Activated CD4-positive, alpha-beta memory T cell treated with anti-CD3 and anti-CD28 coated beads, Interleukin-2, amount 10 ng/mL, durations not matched to agents 7 days and 5 days (primary cell): ENCODE results near the gene SKP1. TPM values are rescaled to one million over a fixed set of nuclear protein-coding genes. Genes with fewer than 3 reads are reported as not detected.
A peak's percentile ranks its signal among the peaks of the same experiment; 100 is the strongest.

Experiments used
- CTCF ChIA-PET: fragments of 350-600 bp; sonication (Branson Sonifier 250); formaldehyde crosslinking; loops from one replicate; lab custom pipeline; 2021; ENCODE audit warnings: antibody characterized with exemption, inconsistent platforms; lab: Charles Lee
- POLR2A ChIA-PET: fragments of 350-600 bp; sonication (Branson Sonifier 250); formaldehyde crosslinking; loops from one replicate; lab custom pipeline; 2021; ENCODE audit warnings: antibody characterized with exemption; lab: Charles Lee
- DNase-seq: peaks from one replicate; pipeline ENCODE4 v3.0.0-alpha.2; 2020
- H3K27ac Mint-ChIP-seq: one replicate; pipeline ENCODE4 v1.8.0; 2021; ENCODE audit warnings: mild to moderate bottlenecking, mixed read lengths
- H3K27me3 Mint-ChIP-seq: one replicate; pipeline ENCODE4 v1.8.0; 2021; ENCODE audit warnings: mixed read lengths
- H3K36me3 Mint-ChIP-seq: one replicate; pipeline ENCODE4 v1.8.0; 2021; ENCODE audit warnings: low read depth, mixed read lengths
- H3K4me1 Mint-ChIP-seq: one replicate; pipeline ENCODE4 v1.8.0; 2021; ENCODE audit warnings: mixed read lengths
- H3K4me3 Mint-ChIP-seq: one replicate; pipeline ENCODE4 v1.8.0; 2021; ENCODE audit warnings: mild to moderate bottlenecking, mixed read lengths
- H3K9me3 Mint-ChIP-seq: one replicate; pipeline ENCODE4 v1.8.0; 2021; ENCODE audit warnings: mixed read lengths
- total RNA-seq, 2 experiments: library from RNA; stranded (reverse); gene quantifications; one replicate each; pipeline ENCODE4 v1.2.3, GENCODE V29; 2021

The SKP1 gene
- total RNA-seq, 2 experiments from 2014 or later = 197 to 205 TPM

DNA sequence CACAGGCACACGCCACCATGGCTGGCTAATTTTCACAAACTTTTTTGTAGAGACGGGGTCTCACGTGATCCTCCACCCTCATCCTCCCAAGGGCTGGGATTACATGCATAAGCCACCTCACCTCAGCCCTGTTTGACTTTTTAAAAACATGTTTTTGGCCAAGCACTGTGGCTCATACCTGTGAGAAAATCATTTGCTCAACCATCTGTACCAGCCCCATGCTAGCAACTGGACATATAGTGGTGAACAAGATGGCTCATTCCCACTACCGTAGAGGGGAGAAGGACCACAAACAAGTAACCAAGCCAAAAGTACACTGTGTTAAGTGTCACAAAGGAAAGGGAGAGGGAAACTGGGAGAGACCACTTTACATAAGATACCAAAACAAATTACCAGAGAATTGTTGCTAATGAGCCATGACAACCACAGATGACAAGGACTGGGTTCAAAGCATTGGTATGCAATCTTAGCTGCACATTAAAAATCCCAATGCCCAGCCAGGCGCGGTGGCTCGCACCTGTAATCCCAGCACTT, 29.9 kb upstream of the SKP1 start:
- no peaks in the 10 kb centered on the region for H3K9me3 Mint-ChIP-seq

DNA sequence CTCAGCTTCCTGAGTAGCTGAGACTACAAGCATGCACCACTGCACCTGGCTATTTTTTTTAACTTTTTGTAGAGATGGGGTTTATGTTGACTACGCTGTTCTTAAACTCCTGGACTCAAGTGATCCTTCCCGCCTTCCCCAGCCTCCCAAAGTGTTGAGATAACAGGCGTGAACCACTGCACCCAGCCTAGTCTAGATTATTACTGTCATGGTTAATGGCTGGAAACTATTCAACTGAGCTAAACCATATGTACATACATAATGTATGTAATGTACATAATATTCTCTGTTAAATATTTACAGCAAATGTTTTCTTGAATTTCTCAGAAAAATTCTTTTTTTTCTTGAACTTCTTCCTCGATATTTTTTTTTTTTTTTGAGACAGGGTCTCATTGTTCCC, 27.8 kb upstream of the SKP1 start:
- no peaks in the 10 kb centered on the region for H3K9me3 Mint-ChIP-seq
- POLR2A ChIA-PET = interaction anchor here (1.0 to 1.6 kb wide), 5 partner anchors 9 to 29 kb away, joined by 3 to 6 read pairs (median 4); partner anchors contain the start of gene PPP2CA
- no peak for DNase-seq
- peaks cover 65% of the 10 kb centered on the region for H3K36me3 Mint-ChIP-seq
- CTCF ChIA-PET = interaction anchor here (0.7 to 1.2 kb wide), 3 partner anchors 20 to 985 kb away, joined by 3 read pairs; no protein-coding TSS in a partner anchor
- H3K27me3 Mint-ChIP-seq = no peaks in the 10 kb centered on the region
- H3K4me1 Mint-ChIP-seq = peaks cover 9% of the 10 kb centered on the region
- H3K4me3 Mint-ChIP-seq = no peak overlapping the region
- no peak overlapping the region for H3K27ac Mint-ChIP-seq

More for the DNA sequence above, 29.9 kb upstream of the SKP1 start:
- peaks cover 44% of the 10 kb centered on the region for H3K36me3 Mint-ChIP-seq
- ChIA-PET CTCF (no interaction called here), POLR2A (no interaction called here)
- no peak overlapping the region for H3K27ac Mint-ChIP-seq
- H3K27me3 Mint-ChIP-seq = no peaks in the 10 kb centered on the region
- no peak overlapping the region for H3K4me3 Mint-ChIP-seq
- peaks cover 12% of the 10 kb centered on the region for H3K4me1 Mint-ChIP-seq
- no peak for DNase-seq

DNA sequence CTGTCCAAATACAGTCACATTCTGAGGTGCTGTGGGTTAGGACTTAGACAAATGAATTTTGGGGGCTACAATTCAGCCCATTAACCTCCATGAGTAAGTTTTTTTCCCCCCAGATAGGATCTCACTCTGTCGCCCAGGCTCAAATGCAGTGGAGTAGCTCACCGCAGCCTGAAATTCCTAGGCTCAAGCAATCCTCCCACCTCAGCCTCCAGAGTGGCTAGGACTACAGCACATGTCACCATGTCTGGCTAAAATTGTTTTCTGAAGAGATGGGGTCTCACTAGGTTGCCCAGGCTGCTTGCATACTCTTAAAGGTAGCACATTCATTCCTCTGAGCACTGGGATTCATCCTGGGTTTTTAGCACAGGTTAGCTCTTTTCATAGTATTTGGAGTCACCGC, 26.9 kb upstream of the SKP1 start:
- no peak for DNase-seq
- Mint-ChIP-seq H3K27ac (no peak overlapping the region), H3K4me1 (peaks cover 2% of the 10 kb centered on the region), H3K9me3 (no peaks in the 10 kb centered on the region), H3K36me3 (peaks cover 75% of the 10 kb centered on the region), H3K4me3 (no peak overlapping the region), H3K27me3 (no peaks in the 10 kb centered on the region)
- ChIA-PET POLR2A (interaction anchor here (1.1 to 1.3 kb wide), 3 partner anchors 10 to 28 kb away, joined by 4 to 6 read pairs (median 5); partner anchors contain the start of gene PPP2CA), CTCF (no interaction called here)

DNA sequence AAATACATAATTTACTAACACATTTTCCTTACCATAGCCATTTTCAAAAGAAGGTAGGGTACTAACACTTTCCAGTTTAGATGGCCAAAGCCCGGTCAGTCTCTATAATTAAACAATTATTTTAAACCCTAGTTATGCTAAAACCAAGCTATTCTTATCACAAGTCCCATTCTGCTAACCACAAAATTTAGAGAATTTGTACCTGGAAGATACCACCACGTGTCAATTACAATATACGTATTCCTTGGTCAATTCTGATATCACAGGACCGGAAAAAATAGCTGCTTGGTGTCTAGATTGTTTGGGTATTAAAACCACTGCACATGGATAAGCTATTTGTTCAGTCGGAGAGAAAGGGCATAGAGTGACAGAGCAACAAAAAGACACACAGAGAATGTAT, 18.9 kb upstream of the SKP1 start:
- Mint-ChIP-seq H3K27ac (no peak overlapping the region), H3K27me3 (no peaks in the 10 kb centered on the region), H3K4me1 (no peaks in the 10 kb centered on the region), H3K4me3 (no peak overlapping the region), H3K36me3 (peaks cover 55% of the 10 kb centered on the region), H3K9me3 (no peaks in the 10 kb centered on the region)
- ChIA-PET CTCF (interaction anchor here (1.0 kb wide), 1 partner anchor 9 kb away, joined by 3 read pairs; no protein-coding TSS in a partner anchor), POLR2A (interaction anchor here (3.0 kb wide), 1 partner anchor 19 kb away, joined by 19 read pairs; the partner anchor contains the start of gene SKP1)
- no peak for DNase-seq

DNA sequence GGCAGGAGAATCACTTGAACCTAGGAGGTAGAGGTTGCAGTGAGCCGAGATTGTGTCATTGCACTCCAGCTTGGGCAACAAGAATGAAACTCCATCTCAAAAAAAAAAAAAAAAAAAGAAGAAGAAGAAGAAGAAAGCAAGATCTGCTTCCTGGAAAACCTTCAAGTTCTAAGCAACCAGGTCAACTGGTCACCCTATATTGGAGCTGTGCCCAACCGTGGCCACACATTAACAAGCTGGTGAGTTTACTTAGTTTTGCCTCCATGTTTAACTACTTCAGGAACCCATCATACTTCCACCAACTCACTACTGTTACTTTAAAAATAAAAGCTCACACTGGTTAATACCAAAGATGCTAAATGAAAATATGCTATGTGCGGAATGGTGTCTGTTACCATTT, 12.3 kb upstream of the SKP1 start:
- Mint-ChIP-seq H3K27me3 (no peaks in the 10 kb centered on the region), H3K9me3 (no peaks in the 10 kb centered on the region), H3K27ac (no peak overlapping the region), H3K4me1 (no peaks in the 10 kb centered on the region), H3K4me3 (no peak overlapping the region), H3K36me3 (peaks cover 5% of the 10 kb centered on the region)
- ChIA-PET CTCF (interaction anchor here (0.8 to 5.9 kb wide), 5 partner anchors 9 to 398 kb away, joined by 3 to 41 read pairs (median 4); no protein-coding TSS in a partner anchor), POLR2A (interaction anchor here (2.1 to 3.5 kb wide), 2 partner anchors 11 to 37 kb away, joined by 6 to 36 read pairs; partner anchors contain the start of genes PPP2CA and SKP1)
- no peak for DNase-seq

DNA sequence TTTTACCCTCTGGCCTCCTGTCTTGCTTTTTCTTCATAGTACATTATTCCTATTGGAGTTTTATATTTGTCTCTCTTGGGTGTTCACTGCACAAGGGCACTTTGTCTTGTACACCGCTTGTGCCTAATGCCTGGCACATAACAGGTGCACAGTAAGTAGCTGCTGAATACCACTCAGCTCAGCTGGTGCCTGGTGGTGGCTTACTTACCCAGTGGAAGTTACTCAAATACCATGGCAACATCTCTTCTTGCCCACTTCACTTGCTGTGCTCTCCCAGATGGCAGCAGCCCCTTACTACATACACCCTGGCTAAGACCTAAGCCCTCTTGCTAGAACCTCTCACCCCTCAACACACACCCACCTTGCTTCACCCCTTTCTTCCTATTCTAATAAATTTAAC, 11.3 kb upstream of the SKP1 start:
- no peaks in the 10 kb centered on the region for H3K9me3 Mint-ChIP-seq
- H3K27ac Mint-ChIP-seq = no peak overlapping the region
- no peak overlapping the region for H3K4me3 Mint-ChIP-seq
- H3K4me1 Mint-ChIP-seq = no peaks in the 10 kb centered on the region
- POLR2A ChIA-PET = interaction anchor here (2.1 to 3.5 kb wide), 2 partner anchors 10 to 38 kb away, joined by 6 to 36 read pairs; partner anchors contain the start of genes PPP2CA and SKP1
- no peaks in the 10 kb centered on the region for H3K36me3 Mint-ChIP-seq
- no peaks in the 10 kb centered on the region for H3K27me3 Mint-ChIP-seq
- CTCF ChIA-PET = interaction anchor here (1.3 to 5.9 kb wide), 4 partner anchors 8 to 101 kb away, joined by 3 to 41 read pairs (median 4); partner anchors contain the start of gene PPP2CA
- DNase-seq = no peak

DNA sequence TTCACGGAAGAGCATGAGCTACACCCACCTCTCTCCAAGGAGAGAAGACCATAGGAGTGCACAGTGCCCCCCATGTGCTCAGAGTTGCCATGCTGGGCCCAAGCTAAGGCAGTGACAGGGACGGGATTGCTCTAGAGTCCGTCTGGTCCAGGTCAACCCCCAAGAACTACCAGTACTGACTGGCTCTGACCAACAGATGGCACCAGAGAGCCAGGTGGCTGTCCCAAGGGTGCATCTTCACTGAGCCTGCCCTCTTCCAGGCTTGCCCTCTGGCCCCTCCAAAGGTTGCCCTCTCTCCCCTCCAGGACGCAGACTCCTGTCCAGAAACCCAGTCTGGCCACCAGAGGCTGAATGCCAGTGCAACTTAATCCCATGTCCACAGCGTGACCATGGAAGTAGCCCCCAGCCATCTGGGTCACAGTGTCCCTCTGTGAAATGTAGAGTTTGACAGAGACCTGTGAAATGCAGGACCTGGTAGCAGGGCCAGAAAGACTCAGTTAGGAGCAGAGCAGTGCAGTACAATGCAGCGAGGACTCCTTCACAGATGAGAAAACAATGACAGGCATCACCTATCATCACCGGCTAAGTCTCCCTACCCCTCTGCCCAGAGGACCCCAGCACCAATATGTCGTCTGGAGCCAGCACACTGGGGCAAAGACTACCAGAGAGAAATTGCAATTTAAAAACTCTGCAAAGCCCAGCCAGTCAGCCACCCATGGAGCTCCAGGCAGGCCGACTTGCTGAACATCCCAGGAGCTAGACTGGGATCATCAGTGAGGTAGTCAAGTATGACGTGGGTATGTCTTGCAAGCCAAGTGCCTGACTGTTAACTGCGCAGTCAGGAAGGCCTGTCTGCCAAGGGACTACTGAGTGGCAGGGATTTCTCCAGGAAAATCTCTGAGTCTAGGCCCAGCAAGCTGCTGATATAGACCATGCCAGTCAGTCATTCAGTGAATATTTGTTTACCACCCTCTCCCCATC, 7.7 kb upstream of the SKP1 start:
- no peak overlapping the region for H3K4me3 Mint-ChIP-seq
- DNase-seq = peak; percentile 79
- peaks cover 6% of the 10 kb centered on the region for H3K27me3 Mint-ChIP-seq
- H3K36me3 Mint-ChIP-seq = no peaks in the 10 kb centered on the region
- H3K27ac Mint-ChIP-seq = no peak overlapping the region
- no peaks in the 10 kb centered on the region for H3K9me3 Mint-ChIP-seq
- ChIA-PET CTCF (interaction anchor here (0.7 to 5.9 kb wide), 22 partner anchors 10 to 403 kb away, joined by 3 to 41 read pairs (median 4); no protein-coding TSS in a partner anchor), POLR2A (interaction anchor here (0.7 to 1.3 kb wide), 3 partner anchors 8 to 103 kb away, joined by 3 to 5 read pairs (median 4); partner anchors contain the start of genes PPP2CA and SKP1)
- no peaks in the 10 kb centered on the region for H3K4me1 Mint-ChIP-seq

DNA sequence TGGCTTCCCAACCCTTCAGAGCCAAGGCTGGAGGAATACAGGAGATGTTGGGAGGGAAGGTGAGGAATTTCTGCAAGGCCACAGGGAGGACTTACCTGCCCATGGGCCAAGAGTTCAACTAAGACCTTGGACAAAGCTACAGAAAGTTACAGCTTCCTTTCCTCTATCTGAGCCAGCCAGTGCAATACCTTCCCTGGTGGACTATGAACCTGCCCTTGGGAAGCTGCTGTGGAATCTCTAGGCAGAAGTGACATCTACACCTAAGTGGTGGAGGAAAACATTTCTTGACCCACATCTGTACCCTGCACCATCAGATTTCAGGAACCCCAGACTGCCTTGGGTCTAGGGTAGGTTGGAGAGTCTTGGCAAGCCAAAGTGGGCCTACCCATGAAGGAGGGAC, 6.7 kb upstream of the SKP1 start:
- ChIA-PET POLR2A (interaction anchor here (0.6 to 1.3 kb wide), 3 partner anchors 40 to 106 kb away, joined by 3 to 5 read pairs (median 3); partner anchors contain the start of gene PPP2CA), CTCF (interaction anchor here (0.7 to 5.9 kb wide), 19 partner anchors 9 to 403 kb away, joined by 3 to 41 read pairs (median 4); no protein-coding TSS in a partner anchor)
- Mint-ChIP-seq H3K4me1 (no peaks in the 10 kb centered on the region), H3K27ac (no peak overlapping the region), H3K27me3 (peaks cover 6% of the 10 kb centered on the region), H3K36me3 (no peaks in the 10 kb centered on the region), H3K4me3 (no peak overlapping the region), H3K9me3 (no peaks in the 10 kb centered on the region)
- no peak for DNase-seq

DNA sequence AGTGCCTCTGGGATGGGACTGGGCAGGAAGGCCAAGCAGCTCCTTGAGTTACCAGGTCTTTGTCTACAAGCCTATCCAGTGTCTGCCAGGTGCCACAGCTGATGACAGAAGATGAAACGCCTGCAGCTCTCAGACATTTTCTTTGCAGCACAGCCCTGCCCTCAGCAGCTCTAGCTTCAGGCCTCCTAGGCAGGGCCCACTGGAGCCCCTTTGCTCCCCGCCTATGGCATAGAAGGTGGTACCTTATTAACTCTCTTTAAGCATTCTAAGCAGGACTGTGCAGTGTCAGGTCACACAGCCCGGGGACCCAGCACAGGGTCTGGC, 1.3 kb upstream of the SKP1 start:
- H3K9me3 Mint-ChIP-seq = no peaks in the 10 kb centered on the region
- CTCF ChIA-PET = interaction anchor here (1.3 kb wide), 1 partner anchor 44 kb away, joined by 3 read pairs; no protein-coding TSS in a partner anchor
- H3K36me3 Mint-ChIP-seq = peaks cover 13% of the 10 kb centered on the region
- peaks cover 24% of the 10 kb centered on the region for H3K4me1 Mint-ChIP-seq
- no peak for DNase-seq
- no peak overlapping the region for H3K27ac Mint-ChIP-seq
- POLR2A ChIA-PET = interaction anchor here (1.1 to 4.0 kb wide), 11 partner anchors 10 to 727 kb away, joined by 3 to 118 read pairs (median 11); partner anchors contain the start of genes DDX46, PCBD2, PPP2CA and SEC24A
- peak overlapping the region; percentile 80 for H3K4me3 Mint-ChIP-seq
- H3K27me3 Mint-ChIP-seq = peaks cover 6% of the 10 kb centered on the region

DNA sequence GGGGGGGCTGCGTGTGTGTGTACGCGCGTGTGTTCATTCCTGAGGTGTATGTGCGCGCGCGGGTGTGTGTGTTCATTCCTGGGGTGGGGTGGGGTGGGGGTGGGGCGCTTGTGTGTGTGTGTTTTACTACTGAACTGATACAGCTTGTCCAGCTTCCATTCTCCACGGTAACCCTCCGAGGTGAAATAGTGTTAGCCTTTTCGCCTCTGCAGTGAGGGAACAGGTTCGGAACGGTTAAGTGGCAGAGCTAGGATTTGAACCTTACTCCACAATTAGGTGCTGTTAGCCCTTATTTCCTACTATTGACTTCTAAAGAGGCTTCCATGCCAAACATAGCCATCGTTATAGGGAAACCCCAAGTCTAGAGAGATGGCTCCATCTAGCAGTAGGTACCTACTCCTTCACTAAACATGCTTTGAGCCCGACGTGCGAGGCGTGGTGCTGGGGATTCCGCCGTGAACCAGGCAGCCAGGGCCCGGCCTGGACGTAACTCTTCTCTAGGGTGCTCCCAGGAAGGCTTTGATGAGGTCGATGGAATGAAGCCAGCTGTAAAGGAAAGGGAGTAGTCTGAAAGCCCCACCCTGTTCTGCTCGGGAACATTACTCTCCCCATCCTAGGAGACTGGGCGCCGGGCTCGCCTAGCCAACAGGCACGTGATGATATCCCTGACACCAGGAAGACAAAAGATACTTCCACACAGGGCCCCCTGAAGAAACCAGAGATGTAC, 782 bp upstream of the SKP1 start:
- ChIA-PET CTCF (interaction anchor here (0.5 to 2.1 kb wide), 3 partner anchors 44 to 685 kb away, joined by 3 to 16 read pairs (median 3); partner anchors contain the start of gene PPP2CA), POLR2A (interaction anchor here (0.5 to 4.0 kb wide), 54 partner anchors 7 to 1126 kb away, joined by 3 to 118 read pairs (median 4); partner anchors contain the start of genes CAMLG, DDX46, HSPA4 and JADE2)
- Mint-ChIP-seq H3K27me3 (peaks cover 6% of the 10 kb centered on the region), H3K9me3 (no peaks in the 10 kb centered on the region), H3K27ac (peak overlapping the region; percentile 97), H3K4me3 (peak overlapping the region; percentile 80), H3K4me1 (peaks cover 24% of the 10 kb centered on the region), H3K36me3 (peaks cover 15% of the 10 kb centered on the region)
- no peak for DNase-seq

DNA sequence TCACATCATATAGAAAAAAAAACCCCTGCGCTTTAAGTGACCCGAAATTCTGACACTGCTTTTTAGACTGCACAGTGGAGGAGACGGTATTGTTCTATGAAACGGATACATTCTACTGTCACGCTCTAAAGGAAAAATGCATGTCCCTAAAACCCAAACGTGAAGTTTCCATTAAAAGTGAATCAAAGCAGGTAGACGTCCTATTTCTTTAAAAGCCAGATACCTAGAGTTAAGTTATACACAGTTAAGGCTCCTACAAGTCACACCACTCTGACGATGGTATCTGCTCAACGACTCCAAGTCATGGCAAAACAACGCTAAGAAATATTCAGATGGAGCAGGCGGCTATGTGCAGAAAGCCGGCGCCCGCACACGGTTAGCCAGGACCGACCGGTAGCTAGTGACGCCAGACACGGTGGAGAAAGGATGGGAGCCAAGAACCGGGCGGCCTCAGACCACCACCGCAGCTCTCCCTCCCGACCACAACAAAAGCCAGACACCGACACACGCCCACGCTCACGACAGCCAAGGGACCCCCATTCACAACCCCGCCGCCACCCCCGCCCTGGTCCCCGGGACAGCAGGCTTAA, 734 bp downstream of the SKP1 start:
- peaks cover 6% of the 10 kb centered on the region for H3K27me3 Mint-ChIP-seq
- H3K27ac Mint-ChIP-seq = peak overlapping the region; percentile 97
- ChIA-PET POLR2A (interaction anchor here (0.6 to 4.0 kb wide), 42 partner anchors 9 to 1223 kb away, joined by 3 to 118 read pairs (median 4); partner anchors contain the start of genes CDKN2AIPNL, DDX46, JADE2 and PPP2CA), CTCF (interaction anchor here (0.8 to 2.1 kb wide), 3 partner anchors 49 to 563 kb away, joined by 3 to 16 read pairs (median 3); partner anchors contain the start of gene PPP2CA)
- peak overlapping the region; percentile 80 for H3K4me3 Mint-ChIP-seq
- peaks cover 27% of the 10 kb centered on the region for H3K36me3 Mint-ChIP-seq
- peak; percentile 52 for DNase-seq
- peaks cover 35% of the 10 kb centered on the region for H3K4me1 Mint-ChIP-seq
- H3K9me3 Mint-ChIP-seq = no peaks in the 10 kb centered on the region
